Measurements from ENCODE around the gene MBNL1. TPM values are rescaled to one million over a fixed set of nuclear protein-coding genes. Genes with fewer than 3 reads are reported as not detected.

The MBNL1 gene
- total RNA-seq, 2 donors from 2014 or later, result 641 to 725 TPM

DNA sequence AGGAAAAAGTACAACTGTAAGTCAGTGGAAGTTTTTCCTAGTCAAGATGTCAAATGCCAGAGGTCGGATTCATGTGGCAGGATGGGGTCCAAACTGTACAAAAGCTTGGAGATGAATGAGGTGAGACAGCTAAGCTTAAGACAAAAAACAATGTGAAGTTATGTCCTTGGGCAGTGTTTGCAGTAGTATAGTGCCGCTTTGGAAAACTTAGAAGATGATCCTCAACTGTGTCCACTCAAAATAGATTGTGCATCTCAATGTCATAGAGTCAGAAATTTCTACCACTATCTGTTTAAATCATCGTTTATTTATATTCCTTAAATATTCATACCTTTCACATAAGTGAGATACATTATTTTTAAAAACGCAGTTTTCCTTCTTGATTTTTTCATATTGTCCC lies 77.3 kb downstream of the MBNL1 start:
- H3K36me3 Mint-ChIP-seq (ENCODE audit: low read depth), result peaks cover 2% of the 10 kb centered on the region
- no peaks in the 10 kb centered on the region for H3K27me3 Mint-ChIP-seq
- H3K27ac Mint-ChIP-seq, result peak overlapping the region; percentile 72
- DNase-seq (no peak), ATAC-seq (no peak)
- H3K4me3 Mint-ChIP-seq, result no peak overlapping the region
- no peaks in the 10 kb centered on the region for H3K9me3 ChIP-seq (ENCODE audit: control insufficient read depth, low read length, poor library complexity, severe bottlenecking)
- H3K4me1 Mint-ChIP-seq, result peaks cover 19% of the 10 kb centered on the region

DNA sequence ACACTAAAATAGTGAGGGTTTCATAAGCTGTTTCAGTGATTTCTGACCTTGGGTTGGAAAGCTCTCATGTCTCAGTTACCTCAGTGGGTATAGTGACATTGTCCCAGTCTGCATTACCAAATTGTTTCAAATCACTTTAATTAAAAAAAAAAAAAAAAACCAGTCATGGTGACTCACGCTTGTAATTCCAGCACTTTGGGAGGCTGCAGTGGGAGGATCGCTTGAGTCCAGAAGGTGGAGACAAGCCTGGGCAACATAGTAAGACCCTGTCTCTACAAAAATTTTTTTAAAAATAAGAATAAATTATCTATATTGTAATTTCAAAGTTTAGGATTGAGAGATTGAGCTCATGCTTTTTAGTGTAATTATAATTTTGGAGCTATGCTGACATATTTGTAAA lies 78.0 kb downstream of the MBNL1 start:
- H3K4me1 Mint-ChIP-seq, result peaks cover 22% of the 10 kb centered on the region
- no peaks in the 10 kb centered on the region for H3K9me3 ChIP-seq (ENCODE audit: control insufficient read depth, low read length, poor library complexity, severe bottlenecking)
- peaks cover 2% of the 10 kb centered on the region for H3K36me3 Mint-ChIP-seq (ENCODE audit: low read depth)
- no peaks in the 10 kb centered on the region for H3K27me3 Mint-ChIP-seq
- H3K4me3 Mint-ChIP-seq, result no peak overlapping the region
- ATAC-seq (no peak), DNase-seq (no peak)
- peak overlapping the region; percentile 72 for H3K27ac Mint-ChIP-seq

DNA sequence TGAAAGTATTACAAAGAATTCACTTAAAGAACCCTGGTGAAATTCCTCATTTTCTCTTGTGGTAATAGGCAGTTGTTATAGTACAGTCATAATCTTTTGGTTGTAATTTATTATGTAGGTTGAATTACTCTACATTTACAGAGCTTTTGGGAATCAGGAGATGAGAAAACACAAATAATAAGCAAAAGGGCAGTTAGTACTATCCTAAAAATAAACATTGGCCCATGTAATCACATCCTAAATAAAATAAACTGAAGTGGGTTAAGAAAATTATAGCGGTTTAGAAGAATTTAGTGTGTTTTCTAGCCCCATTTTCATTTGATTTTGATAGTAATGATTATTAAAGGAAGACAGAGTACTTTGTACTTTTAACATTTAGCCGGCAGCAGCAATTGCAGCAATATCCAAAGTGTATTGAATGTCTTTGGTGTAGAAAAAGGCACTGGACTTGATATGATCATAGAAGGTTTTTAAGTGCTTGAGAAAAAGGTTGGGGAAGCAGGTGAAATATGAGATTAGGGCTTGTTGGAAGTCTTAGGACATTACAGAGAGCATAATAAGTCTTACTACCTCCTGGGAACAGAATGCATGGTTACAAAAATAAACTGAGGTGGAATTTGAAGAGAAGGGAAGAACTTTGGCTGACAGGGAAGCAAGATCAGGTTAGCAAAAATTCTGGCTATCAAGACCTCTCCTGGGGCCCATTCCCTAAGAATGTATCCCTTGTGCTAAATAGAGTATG lies 79.9 kb downstream of the MBNL1 start:
- ATAC-seq (no peak), DNase-seq (no peak)
- Mint-ChIP-seq H3K4me3 (no peak overlapping the region), H3K27ac (no peak overlapping the region), H3K27me3 (no peaks in the 10 kb centered on the region), H3K4me1 (peaks cover 26% of the 10 kb centered on the region), H3K36me3 (ENCODE audit: low read depth) (no peaks in the 10 kb centered on the region)
- no peaks in the 10 kb centered on the region for H3K9me3 ChIP-seq (ENCODE audit: control insufficient read depth, low read length, poor library complexity, severe bottlenecking)

GRCh38 chr3:152349392-152349791 lies 80.7 kb downstream of the MBNL1 start:
- H3K4me3 Mint-ChIP-seq, result no peak overlapping the region
- DNase-seq (no peak), ATAC-seq (no peak)
- H3K36me3 Mint-ChIP-seq (ENCODE audit: low read depth), result no peaks in the 10 kb centered on the region
- H3K4me1 Mint-ChIP-seq, result peaks cover 26% of the 10 kb centered on the region
- no peak overlapping the region for H3K27ac Mint-ChIP-seq
- no peaks in the 10 kb centered on the region for H3K9me3 ChIP-seq (ENCODE audit: control insufficient read depth, low read length, poor library complexity, severe bottlenecking)
- H3K27me3 Mint-ChIP-seq, result no peaks in the 10 kb centered on the region

DNA sequence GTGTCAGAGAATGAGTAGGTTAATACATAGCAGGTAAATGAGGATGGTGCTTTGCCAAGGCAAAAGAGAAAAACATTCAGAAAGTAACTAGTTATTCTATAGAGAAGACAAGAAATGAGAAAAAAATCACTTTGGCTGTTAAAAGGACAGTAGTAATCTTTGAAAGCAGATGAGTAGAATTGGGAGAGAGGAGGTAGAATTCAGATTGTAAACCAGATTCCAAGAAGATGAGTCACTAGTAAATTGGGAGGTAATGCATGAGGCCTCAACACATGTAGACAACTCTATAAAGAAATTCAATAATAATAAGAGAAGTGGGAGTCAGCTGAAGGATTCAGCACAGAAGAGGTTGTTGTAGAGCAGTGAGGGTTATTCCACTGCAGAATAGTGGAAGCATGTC lies 81.4 kb downstream of the MBNL1 start:
- no peaks in the 10 kb centered on the region for H3K27me3 Mint-ChIP-seq
- no peaks in the 10 kb centered on the region for H3K36me3 Mint-ChIP-seq (ENCODE audit: low read depth)
- no peak overlapping the region for H3K4me3 Mint-ChIP-seq
- no peak for ATAC-seq
- no peak for DNase-seq
- peaks cover 24% of the 10 kb centered on the region for H3K4me1 Mint-ChIP-seq
- no peaks in the 10 kb centered on the region for H3K9me3 ChIP-seq (ENCODE audit: control insufficient read depth, low read length, poor library complexity, severe bottlenecking)
- H3K27ac Mint-ChIP-seq, result no peak overlapping the region

DNA sequence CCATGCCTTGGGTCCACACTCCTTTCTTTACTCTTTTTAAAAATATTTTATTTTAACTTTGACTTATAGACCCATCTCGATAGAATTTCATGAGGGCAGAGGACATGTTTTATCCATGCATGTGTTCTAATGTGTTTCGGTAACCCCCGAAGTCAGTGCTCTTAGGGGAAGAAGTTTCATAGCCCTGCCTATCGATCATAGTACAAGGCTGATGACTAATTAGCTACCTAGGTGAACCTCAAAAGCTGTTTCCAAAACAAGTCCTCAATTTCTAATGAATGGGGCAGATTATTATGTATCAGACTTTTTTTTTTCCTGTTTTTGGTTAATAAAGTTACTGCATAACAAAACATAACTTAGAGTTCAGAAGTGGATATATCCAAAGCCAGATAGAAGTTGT lies 82.0 kb downstream of the MBNL1 start:
- ATAC-seq, result no peak
- H3K27ac Mint-ChIP-seq, result no peak overlapping the region

GRCh38 chr3:152352554-152352953 lies 83.8 kb downstream of the MBNL1 start:
- H3K4me3 Mint-ChIP-seq, result peak overlapping the region; percentile 46
- ATAC-seq (no peak), DNase-seq (no peak)
- no peaks in the 10 kb centered on the region for H3K27me3 Mint-ChIP-seq
- peaks cover 3% of the 10 kb centered on the region for H3K36me3 Mint-ChIP-seq (ENCODE audit: low read depth)
- no peaks in the 10 kb centered on the region for H3K9me3 ChIP-seq (ENCODE audit: control insufficient read depth, low read length, poor library complexity, severe bottlenecking)
- peaks cover 26% of the 10 kb centered on the region for H3K4me1 Mint-ChIP-seq
- H3K27ac Mint-ChIP-seq, result peak overlapping the region; percentile 90

More for the DNA sequence above, 82.0 kb downstream of the MBNL1 start:
- Mint-ChIP-seq H3K36me3 (ENCODE audit: low read depth) (no peaks in the 10 kb centered on the region), H3K27me3 (no peaks in the 10 kb centered on the region), H3K4me1 (peaks cover 24% of the 10 kb centered on the region), H3K4me3 (no peak overlapping the region)
- DNase-seq, result no peak
- no peaks in the 10 kb centered on the region for H3K9me3 ChIP-seq (ENCODE audit: control insufficient read depth, low read length, poor library complexity, severe bottlenecking)

DNA sequence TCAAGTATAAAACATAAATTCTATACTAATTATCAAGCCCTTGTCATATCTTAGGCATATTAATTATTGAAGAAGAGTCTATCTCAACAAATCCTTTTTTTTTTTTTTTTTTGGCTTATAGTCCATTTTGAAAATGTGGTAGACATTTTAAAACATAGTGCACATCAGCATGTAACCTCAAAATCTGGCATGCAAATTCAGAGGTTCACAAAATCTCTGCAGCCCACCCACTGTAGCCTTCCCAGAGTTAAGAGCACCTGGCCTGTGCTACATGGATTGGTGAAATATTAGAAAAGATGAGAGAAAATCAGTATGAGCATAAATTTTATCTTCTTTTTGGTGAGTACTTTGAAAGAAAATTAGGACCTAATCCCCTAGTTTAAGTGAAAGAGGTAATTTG lies 84.8 kb downstream of the MBNL1 start:
- peak overlapping the region; percentile 90 for H3K27ac Mint-ChIP-seq

DNA sequence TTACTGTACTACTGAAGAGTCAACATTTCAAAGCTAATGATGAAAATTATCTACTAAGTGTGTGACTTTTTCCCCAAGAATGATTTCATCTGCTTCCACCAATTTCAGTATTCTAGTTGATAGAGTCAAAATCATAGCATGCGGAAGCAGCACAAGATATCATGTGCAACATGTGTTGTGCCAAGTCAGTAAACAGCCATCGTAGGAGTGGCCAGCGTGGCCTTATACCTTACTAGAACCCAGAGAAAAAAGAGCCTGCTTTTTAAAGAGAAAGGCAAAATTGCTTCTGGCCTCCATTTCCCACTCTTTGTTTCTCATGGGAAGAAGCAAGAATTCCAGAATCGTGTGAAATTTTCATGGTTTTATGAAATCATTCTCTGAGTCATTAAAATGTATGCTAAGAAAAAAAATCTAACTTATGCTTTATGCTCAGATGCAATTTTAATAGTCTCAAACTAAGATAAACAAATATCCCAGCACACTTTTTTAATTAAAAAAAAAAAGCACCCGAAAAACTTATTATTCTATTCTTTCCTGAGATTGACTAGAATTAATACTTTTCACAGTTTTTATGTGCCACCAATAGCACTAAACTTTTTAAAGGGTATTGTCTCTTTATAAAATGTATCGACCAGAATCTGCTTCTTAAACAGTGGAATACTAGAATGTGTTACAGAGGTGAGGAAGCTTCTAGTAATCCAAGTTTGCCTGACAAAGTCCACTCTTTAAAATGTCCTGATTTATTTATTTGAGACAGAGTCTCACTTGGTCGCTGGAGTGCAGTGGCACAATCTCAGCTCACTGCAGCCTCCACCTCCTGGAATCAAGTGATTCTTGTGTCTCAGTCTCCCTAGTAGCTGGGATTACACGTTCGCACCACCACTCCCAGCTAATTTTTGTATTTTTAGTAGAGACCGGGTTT lies 87.3 kb downstream of the MBNL1 start:
- Mint-ChIP-seq H3K4me3 (no peak overlapping the region), H3K36me3 (ENCODE audit: low read depth) (peaks cover 9% of the 10 kb centered on the region), H3K4me1 (peaks cover 43% of the 10 kb centered on the region), H3K27ac (peak overlapping the region; percentile 96), H3K27me3 (no peaks in the 10 kb centered on the region)
- no peaks in the 10 kb centered on the region for H3K9me3 ChIP-seq (ENCODE audit: control insufficient read depth, low read length, poor library complexity, severe bottlenecking)
- DNase-seq, result no peak
- ATAC-seq, result no peak

More for the DNA sequence above, 84.8 kb downstream of the MBNL1 start:
- no peak for DNase-seq
- ATAC-seq, result no peak
- no peaks in the 10 kb centered on the region for H3K9me3 ChIP-seq (ENCODE audit: control insufficient read depth, low read length, poor library complexity, severe bottlenecking)
- peaks cover 30% of the 10 kb centered on the region for H3K4me1 Mint-ChIP-seq
- H3K27me3 Mint-ChIP-seq, result no peaks in the 10 kb centered on the region
- H3K36me3 Mint-ChIP-seq (ENCODE audit: low read depth), result peaks cover 7% of the 10 kb centered on the region
- no peak overlapping the region for H3K4me3 Mint-ChIP-seq

DNA sequence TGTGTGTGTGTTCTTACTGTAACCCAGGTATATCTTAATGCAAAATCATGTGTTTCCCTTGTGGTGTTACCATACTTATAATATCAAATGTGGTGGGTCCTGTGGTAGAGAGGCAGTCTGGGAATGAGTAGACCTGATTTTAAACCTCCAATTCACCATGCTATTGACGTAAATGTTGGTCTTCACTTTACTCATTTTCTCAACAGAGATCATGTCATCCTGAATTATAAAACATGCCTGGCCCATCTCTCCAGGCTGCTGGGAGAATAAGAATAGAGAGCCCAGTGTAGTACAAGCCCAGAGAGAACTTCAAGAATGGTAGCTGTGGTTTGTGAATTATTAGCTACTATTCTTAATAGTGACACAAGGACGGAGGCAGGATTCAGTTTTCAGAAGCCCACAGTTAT lies 88.1 kb downstream of the MBNL1 start:
- DNase-seq (no peak), ATAC-seq (peak; percentile 67)
- no peaks in the 10 kb centered on the region for H3K9me3 ChIP-seq (ENCODE audit: control insufficient read depth, low read length, poor library complexity, severe bottlenecking)
- H3K27ac Mint-ChIP-seq, result peak overlapping the region; percentile 96
- peaks cover 12% of the 10 kb centered on the region for H3K36me3 Mint-ChIP-seq (ENCODE audit: low read depth)
- no peaks in the 10 kb centered on the region for H3K27me3 Mint-ChIP-seq
- no peak overlapping the region for H3K4me3 Mint-ChIP-seq
- H3K4me1 Mint-ChIP-seq, result peaks cover 48% of the 10 kb centered on the region

DNA sequence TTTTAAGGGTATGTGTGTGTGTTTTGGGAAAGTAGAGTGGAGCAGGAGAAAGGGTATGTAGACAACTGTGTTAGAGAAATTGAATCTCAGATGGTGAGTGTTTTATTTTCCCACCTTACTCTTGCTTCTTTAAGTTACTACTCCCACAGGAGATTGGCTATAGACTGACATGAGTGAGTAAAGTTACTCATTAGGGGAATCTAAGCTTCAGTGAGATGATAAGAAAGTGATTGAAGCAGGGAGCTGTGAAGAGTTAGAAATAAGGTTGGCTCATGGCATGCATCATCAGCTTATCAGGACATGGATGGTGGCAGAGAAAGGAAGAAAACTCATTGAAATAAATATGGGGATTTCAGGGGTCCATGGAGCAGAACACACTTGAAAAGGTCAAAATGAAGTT lies 88.9 kb downstream of the MBNL1 start:
- H3K9me3 ChIP-seq (ENCODE audit: control insufficient read depth, low read length, poor library complexity, severe bottlenecking), result no peaks in the 10 kb centered on the region
- no peak for ATAC-seq
- peak overlapping the region; percentile 64 for H3K4me3 Mint-ChIP-seq
- H3K27me3 Mint-ChIP-seq, result no peaks in the 10 kb centered on the region
- DNase-seq, result no peak
- H3K27ac Mint-ChIP-seq, result peak overlapping the region; percentile 96
- peaks cover 12% of the 10 kb centered on the region for H3K36me3 Mint-ChIP-seq (ENCODE audit: low read depth)
- H3K4me1 Mint-ChIP-seq, result peaks cover 51% of the 10 kb centered on the region

- Mint-ChIP-seq H3K4me1 (peaks cover 57% of the 10 kb centered on the region), H3K4me3 (no peak overlapping the region), H3K27me3 (no peaks in the 10 kb centered on the region), H3K36me3 (ENCODE audit: low read depth) (peaks cover 12% of the 10 kb centered on the region), H3K27ac (peak overlapping the region; percentile 96)
- DNase-seq, result no peak
- no peaks in the 10 kb centered on the region for H3K9me3 ChIP-seq (ENCODE audit: control insufficient read depth, low read length, poor library complexity, severe bottlenecking)
- no peak for ATAC-seq
These were observed 90.9 kb downstream of the MBNL1 start for GRCh38 chr3:152359385-152360248.

DNA sequence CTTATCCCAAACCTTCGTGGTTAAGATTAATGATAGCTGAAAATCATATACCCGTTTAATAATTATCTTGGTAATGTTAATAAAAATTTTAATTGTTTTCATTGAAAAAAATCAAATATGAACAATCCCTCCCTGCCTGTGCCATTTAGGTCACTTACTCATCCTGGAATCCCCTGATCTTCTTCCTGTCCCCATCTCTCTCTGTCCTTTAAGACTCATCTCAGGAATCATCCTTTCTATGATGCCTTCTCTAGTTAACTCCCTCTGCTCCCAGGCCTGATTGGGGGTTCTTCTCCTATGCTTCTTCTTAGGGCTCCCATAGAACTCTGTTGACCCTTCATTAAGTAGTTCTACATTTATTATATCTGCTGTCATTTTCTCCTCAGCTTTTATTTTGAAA lies 91.6 kb downstream of the MBNL1 start:
- peaks cover 12% of the 10 kb centered on the region for H3K36me3 Mint-ChIP-seq (ENCODE audit: low read depth)
- H3K9me3 ChIP-seq (ENCODE audit: control insufficient read depth, low read length, poor library complexity, severe bottlenecking), result no peaks in the 10 kb centered on the region
- no peaks in the 10 kb centered on the region for H3K27me3 Mint-ChIP-seq
- no peak for ATAC-seq
- peaks cover 55% of the 10 kb centered on the region for H3K4me1 Mint-ChIP-seq
- DNase-seq, result no peak
- H3K4me3 Mint-ChIP-seq, result peak overlapping the region; percentile 7
- H3K27ac Mint-ChIP-seq, result peak overlapping the region; percentile 96
